Activated naive CD4-positive, alpha-beta T cell treated with anti-CD3 and anti-CD28 coated beads, Interleukin-2, amount 50 U/mL, for 72 hours (primary cell): Measurements from ENCODE around the gene SORL1. TPM values are rescaled to one million over a fixed set of nuclear protein-coding genes. Genes with fewer than 3 reads are reported as not detected.

ENCODE experiments used
- ATAC-seq, 2 donors: fragments of 150-1000 bp; cut with Tn5 transposase; 2 replicates each; pipeline ENCODE4 v1.10.0; 2021; ENCODE audit warnings: mild to moderate bottlenecking in 2 of 2, moderate library complexity in 2 of 2
- DNase-seq, 2 donors: peaks; one replicate each; pipeline ENCODE4 v3.0.0; 2021 to 2022; ENCODE audit warnings: low spot score in 2 of 2
- H3K27ac Mint-ChIP-seq, 2 donors: one replicate each; pipeline ENCODE4 v1.8.0; 2022; ENCODE audit warnings: mild to moderate bottlenecking in 2 of 2, mixed read lengths in 2 of 2
- H3K36me3 Mint-ChIP-seq, 2 donors: one replicate each; pipeline ENCODE4 v1.8.0; 2022; ENCODE audit warnings: mixed read lengths in 2 of 2
- H3K9me3 Mint-ChIP-seq, 2 donors: one replicate each; pipeline ENCODE4 v1.8.0; 2022; ENCODE audit warnings: mixed read lengths in 2 of 2
- total RNA-seq, 2 donors: library from RNA; stranded (reverse); gene quantifications; one replicate each; pipeline ENCODE4 v1.2.3, GENCODE V29; 2022

SORL1 gene
- total RNA-seq, 2 donors from 2014 or later, result 90.4 to 139 TPM

DNA sequence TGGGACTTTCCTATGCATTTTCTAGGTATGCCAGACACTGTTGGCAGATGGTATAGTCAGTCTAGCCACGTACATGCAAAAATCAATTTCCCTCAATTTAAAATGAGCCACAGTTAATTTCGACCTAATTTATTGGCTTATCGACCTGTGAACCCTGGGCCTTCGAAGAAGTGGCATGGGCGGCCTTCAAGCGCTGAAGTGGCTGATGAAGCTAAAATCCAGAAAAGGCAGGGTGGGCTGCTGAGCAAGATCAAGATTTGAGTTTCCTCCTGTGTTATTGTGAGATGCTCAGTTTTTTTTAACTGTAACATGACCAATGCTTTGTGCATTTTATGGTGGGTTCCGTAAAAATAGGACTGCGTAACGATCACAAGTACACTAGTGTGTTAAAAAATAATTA, 6.4 kb downstream of the SORL1 start:
- Mint-ChIP-seq H3K9me3 (no peaks in the 10 kb centered on the region), H3K27ac (peak overlapping the region in 1 of 2 donors; percentile 97), H3K36me3 (peaks cover 17 to 33% of the 10 kb centered on the region in 2 donors)
- ATAC-seq (no peak), DNase-seq (no peak)

DNA sequence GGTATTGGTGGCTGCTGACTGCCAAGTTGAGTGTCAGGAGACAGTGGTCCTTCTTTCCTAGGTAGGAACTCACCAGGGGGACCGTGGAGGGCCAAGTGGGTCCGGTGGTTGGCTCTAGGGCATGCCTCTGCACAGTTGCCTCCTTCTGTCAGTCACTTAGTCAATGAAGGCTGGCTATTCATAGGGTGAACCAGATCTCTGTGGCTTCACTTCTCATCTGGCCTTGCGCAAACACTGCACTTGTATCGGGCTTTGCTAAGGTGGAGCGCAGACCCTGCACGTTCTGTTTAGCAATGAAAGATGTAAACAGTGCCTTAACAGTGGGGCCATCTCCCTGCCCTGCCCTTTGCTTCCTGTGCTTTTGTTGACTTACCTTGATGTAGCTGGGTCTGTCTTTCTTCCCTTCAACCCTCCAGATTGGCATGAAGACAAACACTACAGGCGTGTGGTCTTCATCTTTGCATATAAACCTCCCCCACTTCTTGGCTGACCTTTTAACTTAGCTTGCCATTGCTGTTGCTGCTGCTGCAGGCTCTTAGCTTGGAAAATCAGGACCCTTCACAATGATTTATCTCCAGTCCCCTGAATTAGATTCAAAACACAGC, 7.4 kb downstream of the SORL1 start:
- Mint-ChIP-seq H3K27ac (peak overlapping the region; percentile 88 to 97), H3K36me3 (peaks cover 8 to 24% of the 10 kb centered on the region in 2 donors), H3K9me3 (no peaks in the 10 kb centered on the region)
- ATAC-seq, result no peak
- DNase-seq, result no peak

DNA sequence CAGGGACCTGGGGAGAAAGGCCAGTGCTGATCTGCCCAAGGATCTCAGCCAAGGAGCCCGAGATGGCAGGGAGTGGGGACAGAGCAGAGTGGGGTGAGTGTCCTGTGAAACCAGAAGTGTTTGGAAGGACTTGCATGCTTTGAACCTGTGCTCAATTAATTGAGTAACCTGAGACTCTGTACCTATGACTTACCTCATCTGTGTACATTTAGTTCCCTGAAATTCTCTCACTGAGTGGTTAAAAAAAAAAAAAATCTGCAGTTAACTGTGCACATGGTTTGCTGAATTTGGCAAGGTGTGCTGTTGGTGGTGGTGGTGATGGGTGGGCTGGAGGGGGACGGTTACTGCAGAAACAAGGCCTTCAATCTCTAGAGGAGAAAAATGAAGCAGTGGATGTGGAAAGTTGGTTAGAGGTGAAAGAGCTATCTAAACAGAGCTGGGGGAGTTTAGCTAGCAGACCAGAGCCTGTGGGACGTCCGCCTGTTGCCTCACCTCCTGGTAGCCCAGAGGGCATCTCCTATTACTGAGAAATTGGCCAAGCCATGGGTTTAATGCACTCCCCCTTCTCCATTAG, 8.9 kb downstream of the SORL1 start:
- no peak for DNase-seq
- peak overlapping the region; percentile 96 to 97 for H3K27ac Mint-ChIP-seq

DNA sequence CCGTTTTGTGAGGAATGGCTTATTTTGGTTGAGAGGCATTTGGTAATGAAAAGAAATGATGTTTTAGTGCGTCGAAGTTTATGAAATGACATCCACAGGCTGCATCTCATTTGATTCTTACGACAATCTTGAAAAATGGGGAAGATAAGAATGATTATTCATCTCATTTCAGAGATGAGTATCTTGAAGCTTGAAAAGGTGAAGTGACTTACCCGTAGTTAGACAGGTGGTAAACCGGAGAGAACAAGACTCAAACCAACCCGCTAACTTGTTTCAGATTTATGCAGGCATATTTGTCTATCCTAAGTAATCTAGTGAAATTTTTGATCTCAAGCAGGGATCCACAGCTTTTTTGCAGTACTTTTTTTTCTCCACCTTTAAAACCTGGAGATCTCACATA, 9.7 kb downstream of the SORL1 start:
- Mint-ChIP-seq H3K36me3 (peaks cover 6 to 11% of the 10 kb centered on the region in 2 donors), H3K27ac (peak overlapping the region; percentile 96 to 97), H3K9me3 (no peaks in the 10 kb centered on the region)
- ATAC-seq, result no peak
- DNase-seq, result no peak

More for the DNA sequence above, 8.9 kb downstream of the SORL1 start:
- no peak for ATAC-seq
- Mint-ChIP-seq H3K9me3 (no peaks in the 10 kb centered on the region), H3K36me3 (peaks cover 8 to 15% of the 10 kb centered on the region in 2 donors)

DNA sequence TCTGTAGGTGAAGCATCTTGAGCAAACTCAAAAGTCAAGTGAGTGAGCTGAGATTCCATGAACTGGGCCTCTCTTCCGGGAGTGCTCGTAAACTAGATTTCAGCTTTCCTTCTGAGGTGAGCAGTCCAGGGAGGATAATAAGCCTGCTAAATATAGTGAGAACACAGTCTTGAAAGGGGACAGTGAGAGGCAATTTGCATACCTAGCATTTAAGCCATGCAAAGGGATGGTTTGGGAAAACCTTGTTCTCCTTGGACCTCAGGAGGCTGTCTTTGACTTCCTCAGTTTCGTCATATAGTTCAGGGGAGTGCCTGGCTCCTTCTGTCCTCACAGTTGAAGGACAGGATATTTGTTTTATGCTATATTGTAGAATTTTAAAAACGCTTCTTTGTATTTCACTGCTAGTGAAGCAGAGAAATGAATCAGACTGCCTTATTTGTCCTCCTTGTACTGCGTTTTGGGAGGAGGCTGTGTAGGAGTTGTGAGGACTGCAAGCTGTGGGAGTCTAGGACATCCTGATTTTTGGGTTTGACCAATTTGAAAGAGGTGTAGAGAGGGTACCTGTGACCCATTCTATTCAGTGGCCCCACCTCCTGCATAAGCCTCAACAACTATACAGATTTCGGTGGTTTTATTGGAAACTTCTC, 11.7 kb downstream of the SORL1 start:
- H3K36me3 Mint-ChIP-seq, result peaks cover 0 to 4% of the 10 kb centered on the region in 2 donors
- no peak for ATAC-seq

DNA sequence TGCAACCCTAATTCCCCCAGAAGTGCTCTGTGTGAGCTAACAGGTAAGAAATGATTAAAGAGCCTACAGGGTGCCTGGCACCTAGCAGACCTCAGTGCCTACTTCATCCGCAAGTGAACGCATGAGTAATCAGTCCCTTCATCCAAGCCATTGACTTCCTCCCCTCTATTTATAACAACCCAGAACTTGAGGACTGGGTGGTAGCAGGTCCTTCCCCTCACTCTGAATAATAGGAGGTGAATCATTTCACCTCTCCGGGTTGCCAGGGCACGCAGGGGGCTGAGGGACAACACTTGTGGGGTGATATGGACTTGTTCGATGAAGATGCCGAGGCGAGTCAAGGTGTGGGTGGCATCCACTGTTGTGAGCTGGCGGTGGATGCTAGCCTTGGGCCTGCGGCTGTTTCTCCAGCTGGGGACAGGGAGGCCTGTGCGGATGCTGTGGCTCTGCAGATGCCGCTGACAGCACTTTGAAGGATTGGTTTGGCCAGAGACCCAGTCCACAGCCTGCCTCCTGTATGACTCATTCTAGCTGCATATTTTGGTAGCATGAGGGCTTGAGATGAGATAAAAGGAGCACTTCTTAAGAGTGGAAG, 12.3 kb downstream of the SORL1 start:
- H3K9me3 Mint-ChIP-seq, result no peaks in the 10 kb centered on the region
- ATAC-seq (peak; percentile 77 to 81), DNase-seq (peak; percentile 80 to 96)
- H3K27ac Mint-ChIP-seq, result peak overlapping the region; percentile 97 to 98
- H3K36me3 Mint-ChIP-seq, result peaks cover 0 to 3% of the 10 kb centered on the region in 2 donors

More for the DNA sequence above, 11.7 kb downstream of the SORL1 start:
- Mint-ChIP-seq H3K27ac (peak overlapping the region; percentile 97 to 98), H3K9me3 (no peaks in the 10 kb centered on the region)
- no peak for DNase-seq

DNA sequence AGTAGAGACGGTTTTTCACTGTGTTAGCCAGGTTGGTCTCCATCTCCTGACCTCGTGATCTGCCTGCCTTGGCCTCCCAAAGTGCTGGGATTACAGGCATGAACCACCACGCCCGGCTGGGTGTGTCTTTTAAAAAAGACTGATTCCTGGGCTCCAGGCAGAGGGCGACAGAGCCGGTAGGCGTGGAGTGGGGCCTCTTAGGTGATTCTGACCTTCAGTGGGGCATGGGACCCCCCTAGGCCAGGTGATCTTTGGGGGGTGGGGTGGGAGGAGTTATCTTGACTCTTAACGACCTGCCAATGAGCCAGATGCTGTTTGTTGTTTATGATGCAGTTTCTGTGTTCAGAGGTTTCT, 13.6 kb downstream of the SORL1 start:
- ATAC-seq (no peak), DNase-seq (no peak)
- Mint-ChIP-seq H3K27ac (peak overlapping the region; percentile 97 to 98), H3K36me3 (peaks cover 8 to 16% of the 10 kb centered on the region in 2 donors), H3K9me3 (peaks cover 0 to 4% of the 10 kb centered on the region in 2 donors)

DNA sequence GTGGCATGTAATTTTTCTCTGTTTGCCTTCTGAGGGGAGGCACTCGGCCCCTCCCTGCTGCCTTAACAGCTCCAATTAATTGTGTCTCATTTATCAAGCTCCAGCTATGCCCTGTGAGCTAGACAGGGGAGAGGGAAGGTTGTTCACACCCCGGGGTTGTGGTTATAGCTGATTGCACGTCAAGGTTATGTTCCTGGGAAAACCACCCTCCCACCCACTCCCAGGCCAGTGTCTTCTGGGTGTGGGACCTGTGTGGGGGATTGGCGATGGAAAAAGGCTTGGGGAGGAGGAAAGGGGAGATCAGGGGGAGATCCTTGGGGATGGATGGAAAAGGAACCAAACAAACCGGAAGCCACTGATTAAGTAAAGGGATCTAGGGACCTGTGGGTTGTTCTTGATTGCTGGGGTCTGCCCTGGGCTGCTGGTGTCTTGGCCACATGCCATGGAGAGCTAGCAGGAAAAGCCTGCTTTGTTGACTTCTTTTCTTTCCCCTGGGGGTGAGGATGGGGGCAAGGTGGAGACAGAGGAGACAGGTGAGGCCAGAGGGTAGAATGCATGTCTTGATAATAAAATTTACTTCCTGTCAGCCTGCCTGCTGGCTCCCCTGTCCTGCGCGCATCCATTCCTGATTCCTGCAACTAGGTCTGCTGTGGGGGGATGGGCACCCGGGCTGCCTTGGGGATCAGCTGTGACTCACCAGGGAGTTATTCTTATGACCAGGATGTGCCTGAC, 14.1 kb downstream of the SORL1 start:
- H3K36me3 Mint-ChIP-seq, result peaks cover 13 to 21% of the 10 kb centered on the region in 2 donors
- peak in 1 of 2 donors; percentile 80 for DNase-seq
- peaks cover 0 to 4% of the 10 kb centered on the region in 2 donors for H3K9me3 Mint-ChIP-seq
- no peak for ATAC-seq
- H3K27ac Mint-ChIP-seq, result peak overlapping the region; percentile 97 to 98

DNA sequence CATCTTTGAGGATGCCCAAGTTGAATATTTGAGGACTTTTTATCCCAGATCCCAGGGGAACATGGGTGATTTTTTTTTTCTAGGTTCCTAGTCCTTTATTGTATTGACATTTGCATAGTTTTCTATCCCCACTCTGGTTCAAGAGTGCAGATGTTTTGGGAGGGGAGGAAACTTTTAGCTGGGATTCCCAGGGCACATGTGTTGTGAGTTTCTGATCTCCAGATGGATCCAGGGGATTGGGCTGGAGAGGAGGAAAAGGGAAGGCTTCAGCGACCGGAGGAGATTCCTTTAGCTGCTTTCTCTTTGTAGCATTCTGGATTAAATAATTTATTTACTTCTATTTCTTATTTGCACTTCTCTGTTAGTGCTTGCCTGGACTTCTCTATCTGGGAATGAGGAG, 15.4 kb downstream of the SORL1 start:
- DNase-seq (no peak), ATAC-seq (no peak)
- H3K9me3 Mint-ChIP-seq, result peaks cover 0 to 4% of the 10 kb centered on the region in 2 donors
- peak overlapping the region; percentile 97 to 98 for H3K27ac Mint-ChIP-seq
- peaks cover 15 to 25% of the 10 kb centered on the region in 2 donors for H3K36me3 Mint-ChIP-seq

DNA sequence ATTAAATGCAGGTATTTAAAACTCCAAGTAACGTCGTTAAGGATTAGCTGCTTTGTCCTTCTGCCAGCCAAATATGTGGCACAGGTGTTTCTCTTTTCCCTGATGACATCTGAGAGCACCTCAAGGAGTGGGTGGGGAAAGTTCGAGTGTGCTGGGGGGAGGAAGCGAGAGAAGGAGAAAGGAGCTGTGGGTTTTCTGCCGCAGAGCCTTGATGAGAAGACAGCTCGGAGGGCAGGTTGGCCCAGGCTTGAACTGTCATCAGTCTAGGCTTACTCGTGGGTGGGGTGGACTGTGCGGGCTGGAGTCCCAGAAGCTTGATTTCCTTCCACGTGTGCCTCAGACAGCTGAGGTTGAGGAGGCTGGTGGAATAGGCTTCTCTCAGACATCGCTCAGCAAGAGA, 15.9 kb downstream of the SORL1 start:
- DNase-seq (peak; percentile 67 to 87), ATAC-seq (peak; percentile 36 to 39)
- Mint-ChIP-seq H3K27ac (peak overlapping the region; percentile 97 to 98), H3K9me3 (peaks cover 0 to 4% of the 10 kb centered on the region in 2 donors), H3K36me3 (peaks cover 15 to 30% of the 10 kb centered on the region in 2 donors)

DNA sequence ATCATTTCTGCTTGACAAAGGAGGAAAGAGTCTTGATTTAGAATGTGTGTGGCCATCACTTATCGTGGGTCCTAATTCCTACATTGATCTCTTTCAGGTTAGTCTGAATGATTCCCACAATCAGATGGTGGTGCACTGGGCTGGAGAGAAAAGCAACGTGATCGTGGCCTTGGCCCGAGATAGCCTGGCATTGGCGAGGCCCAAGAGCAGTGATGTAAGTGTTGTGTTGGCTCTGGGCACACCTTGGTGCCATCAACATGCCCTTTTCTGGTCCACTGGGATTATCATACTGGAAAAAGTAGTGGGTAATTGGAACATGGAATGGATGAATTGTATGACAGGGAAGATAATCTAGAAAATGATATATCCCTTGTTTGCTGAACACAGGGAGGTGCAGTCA, 17.8 kb downstream of the SORL1 start:
- Mint-ChIP-seq H3K27ac (peak overlapping the region in 1 of 2 donors; percentile 97), H3K36me3 (peaks cover 20 to 37% of the 10 kb centered on the region in 2 donors), H3K9me3 (peaks cover 0 to 4% of the 10 kb centered on the region in 2 donors)
- ATAC-seq (no peak), DNase-seq (no peak)

DNA sequence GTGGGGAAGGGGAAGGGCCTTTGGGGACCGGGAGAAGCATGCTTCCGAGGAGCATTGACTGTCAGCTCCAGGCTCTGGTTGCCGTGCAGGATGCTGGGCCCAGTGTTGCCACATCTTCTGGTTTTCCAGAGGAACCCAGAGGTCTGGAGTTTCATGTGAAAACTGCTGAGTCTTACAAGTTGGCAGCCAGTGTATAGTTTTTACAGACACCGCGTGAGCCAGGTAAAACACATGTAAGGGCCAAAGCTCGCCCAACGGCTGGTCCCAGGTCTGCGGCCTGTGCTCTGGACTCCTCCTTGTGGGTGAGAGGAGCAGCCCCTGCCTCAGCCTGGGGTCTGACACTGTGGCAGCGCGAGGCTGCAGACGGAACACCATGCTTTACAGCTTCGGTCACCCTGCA, 19.1 kb downstream of the SORL1 start:
- H3K36me3 Mint-ChIP-seq, result peaks cover 20 to 49% of the 10 kb centered on the region in 2 donors
- H3K27ac Mint-ChIP-seq, result peak overlapping the region; percentile 32 to 92

DNA sequence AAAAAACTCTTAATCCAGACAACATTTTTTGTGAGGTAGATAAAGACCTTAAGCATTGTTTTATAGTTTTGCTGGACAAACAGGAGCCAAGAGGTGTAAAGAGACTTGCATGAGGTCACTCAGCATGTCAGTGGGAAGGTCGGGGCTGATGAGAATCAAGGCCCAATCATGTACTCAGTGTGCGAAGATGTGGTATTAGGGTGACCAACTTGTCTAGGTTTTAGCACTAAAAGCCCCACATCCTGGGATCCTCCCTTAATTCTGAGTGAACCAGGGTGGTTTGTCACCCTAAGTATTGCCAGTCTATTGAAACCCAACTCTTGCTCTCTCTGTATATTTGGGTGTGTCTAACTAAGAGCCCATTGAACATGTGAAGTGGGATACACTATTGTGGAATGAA, 20.2 kb downstream of the SORL1 start:
- ATAC-seq, result peak in 1 of 2 donors; percentile 73

More for the DNA sequence above, 19.1 kb downstream of the SORL1 start:
- peaks cover 0 to 4% of the 10 kb centered on the region in 2 donors for H3K9me3 Mint-ChIP-seq
- DNase-seq (no peak), ATAC-seq (no peak)

DNA sequence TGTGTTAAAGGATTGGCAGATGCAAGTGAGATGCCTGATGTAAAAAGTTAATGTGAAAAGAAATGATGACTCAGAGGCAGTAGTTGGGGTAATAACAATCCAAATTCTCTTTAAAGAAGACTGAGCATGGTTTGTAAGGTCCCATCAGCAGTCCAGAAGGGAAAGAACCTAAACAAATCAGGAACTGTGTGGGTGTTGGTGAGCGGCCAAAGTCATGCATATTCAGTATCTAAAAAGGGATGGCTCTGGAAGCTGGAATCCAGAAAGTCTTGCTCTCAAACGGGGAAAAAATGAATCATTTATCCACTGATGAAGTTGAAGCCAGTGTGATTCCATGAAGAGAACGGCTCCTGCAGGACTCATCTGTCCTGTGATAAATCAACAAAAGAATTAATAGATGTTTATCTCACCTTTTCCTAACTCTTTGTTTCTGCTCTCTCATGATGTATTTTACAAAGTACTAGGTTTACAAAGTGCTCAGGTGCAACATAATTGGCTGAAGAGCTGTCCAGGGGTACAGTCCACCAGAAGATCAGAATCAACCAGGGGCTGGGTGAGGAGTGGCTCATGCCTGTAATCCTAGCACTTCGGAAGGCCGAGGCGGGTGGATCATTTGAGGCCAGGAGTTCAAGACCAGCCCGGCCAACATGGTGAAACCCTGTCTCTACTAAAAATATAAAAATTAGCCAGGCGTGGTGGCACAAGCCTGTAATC, 21.1 kb downstream of the SORL1 start:
- peaks cover 21 to 49% of the 10 kb centered on the region in 2 donors for H3K36me3 Mint-ChIP-seq
- peak overlapping the region; percentile 56 to 92 for H3K27ac Mint-ChIP-seq
- ATAC-seq (peak in 1 of 2 donors; percentile 51), DNase-seq (no peak)
- peaks cover 0 to 4% of the 10 kb centered on the region in 2 donors for H3K9me3 Mint-ChIP-seq

More for the DNA sequence above, 20.2 kb downstream of the SORL1 start:
- Mint-ChIP-seq H3K9me3 (peaks cover 0 to 4% of the 10 kb centered on the region in 2 donors), H3K27ac (peak overlapping the region; percentile 84 to 92), H3K36me3 (peaks cover 20 to 49% of the 10 kb centered on the region in 2 donors)
- no peak for DNase-seq

DNA sequence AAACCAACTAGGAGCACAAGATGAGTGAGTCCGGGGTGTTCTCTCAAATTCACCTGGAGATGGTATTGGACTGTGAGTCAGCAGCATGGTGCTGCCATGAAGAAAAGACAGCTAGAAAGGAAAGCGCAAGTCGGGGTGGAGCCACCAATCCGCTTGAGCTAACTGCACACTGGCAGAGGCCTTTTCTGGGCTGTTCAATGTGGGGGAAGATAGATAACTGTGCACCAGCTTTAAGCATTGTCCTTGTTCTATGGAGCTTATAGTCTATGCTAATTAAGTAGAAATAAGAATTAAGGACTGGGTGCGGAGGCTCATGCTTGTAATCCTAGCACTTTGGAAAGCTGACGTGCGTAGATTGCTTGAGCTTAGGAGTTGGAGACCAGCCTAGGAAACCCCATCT, 22.6 kb downstream of the SORL1 start:
- H3K36me3 Mint-ChIP-seq, result peaks cover 26 to 43% of the 10 kb centered on the region in 2 donors
- no peak overlapping the region for H3K27ac Mint-ChIP-seq
- DNase-seq, result no peak
- H3K9me3 Mint-ChIP-seq, result peaks cover 0 to 4% of the 10 kb centered on the region in 2 donors
- no peak for ATAC-seq
